Heart left ventricle (tissue), 16 donors: ENCODE data around the gene RNF5. TPM values are rescaled to one million over a fixed set of nuclear protein-coding genes. Genes with fewer than 3 reads are reported as not detected.
A peak's percentile ranks its signal among the peaks of the same experiment; 100 is the strongest.

Experiments used
- ATAC-seq, 4 donors: fragments of 200-7000 bp; cut with Tn5 transposase; one replicate each; pipeline ENCODE4 v1.9.1; 2020 to 2022; ENCODE audit warnings: moderate library complexity in 4 of 4, mild to moderate bottlenecking in 3 of 4, moderate number of reproducible peaks in 1 of 4
- DNase-seq, 5 donors: peaks; one replicate each; pipeline ENCODE4 v3.0.0-alpha.2; 2020
- H3K27ac ChIP-seq, 12 donors: fragments of 200-600 bp; sonication (generic) in 4 of 12; one replicate each; pipeline versions ENCODE4 v1.5.0 to v1.8.0; 2016 to 2022; ENCODE audit warnings: mild to moderate bottlenecking in 2 of 12
- H3K27me3 ChIP-seq, 9 donors: fragments of 200-600 bp; sonication (generic) in 2 of 9; one replicate each; pipeline versions ENCODE4 v1.5.1 to v1.8.0; 2016 to 2022; ENCODE audit warnings: mild to moderate bottlenecking in 3 of 9
- H3K36me3 ChIP-seq, 9 donors: fragments of 200-600 bp; sonication (generic) in 2 of 9; one replicate each; pipeline versions ENCODE4 v1.5.0 to v1.8.0; 2018 to 2022; ENCODE audit warnings: mild to moderate bottlenecking in 2 of 9
- H3K4me1 ChIP-seq, 12 donors: fragments of 200-600 bp; sonication (generic) in 4 of 12; one replicate each; pipeline versions ENCODE4 v1.5.0 to v1.8.0; 2016 to 2022; ENCODE audit warnings: mild to moderate bottlenecking in 3 of 12
- H3K4me3 ChIP-seq, 12 donors: fragments of 200-600 bp; sonication (generic) in 4 of 12; one replicate each; pipeline versions ENCODE4 v1.5.0 to v1.8.0; 2017 to 2022; ENCODE audit warnings: mild to moderate bottlenecking in 9 of 12, moderate library complexity in 4 of 12
- H3K9me3 ChIP-seq, 12 donors: fragments of 200-600 bp; sonication (generic) in 4 of 12; one replicate each; pipeline versions ENCODE4 v1.5.0 to v1.8.0; 2016 to 2022; ENCODE audit warnings: mild to moderate bottlenecking in 1 of 12
- POLR2A ChIP-seq, 2 donors: fragments of 450-650 bp; IDR thresholded peaks; one replicate each; pipeline ENCODE4 v1.6.1; 2017; ENCODE audit warnings: antibody characterized with exemption in 2 of 2, mild to moderate bottlenecking in 2 of 2, moderate library complexity in 2 of 2
- WGBS, 4 donors: extraction: QIAGEN DNeasy Blood & Tissue Kit in 2 of 4; methylation state at CpG; one replicate each; pipeline versions ENCODE4 v1.1.5 to v1.1.7; 2013 to 2018; 5-methylcytosine and 5-hydroxymethylcytosine counted together
- intact Hi-C, 10 donors: fragments of 100-400 bp; cut with DNase I; formaldehyde crosslinking; loops; one replicate each; pipeline versions ENCODE4 v1.11.1 to v1.14.2; 2022
- polyA plus RNA-seq, 2 donors: library from polyadenylated mRNA; stranded (reverse); fragments of 200-250 nt; gene quantifications; one replicate each; pipeline ENCODE4 v1.2.3, GENCODE V29; 2013
- total RNA-seq, 9 donors: library from RNA; depleted of rRNA in 2 of 9; stranded (reverse); fragments of >200 nt in 2 of 9; fragmentation: NEBNext Ultra II Directional in 3 of 9; extraction: Animal tissue kit (Norgen Biotek cat#: 25700) in 3 of 9; gene quantifications; one replicate each; pipeline versions ENCODE4 v1.1.0 to v1.2.4, GENCODE V29; 2016 to 2023
- TF ChIP-seq, protein P1 (sequence below), 12 donors: fragments of 200-600 bp; sonication (generic) in 4 of 12; IDR thresholded peaks; one replicate each; pipeline versions ENCODE4 v1.5.0 to v1.8.0; 2018 to 2022; ENCODE audit warnings: antibody characterized with exemption in 12 of 12, mild to moderate bottlenecking in 5 of 12
- donor health status: ischemic (EF 13 %, LVEDD 7.1; RV severe dilation, severe dysfunction).
- donor health status: healthy with polysubstance abuse.
- donor health status: DM: no; HTN: yes; CAD: no.
- donor health status: DM: no; HTN: no; CAD: no.
- donor health status: ischemic (EF 25% LVEDD 6.9; RV normal size, moderate dysfunction).
- donor health status: ischemic (EF 25% LVEDD 5.7; RV mildly dilated, moderate dysfunction).
- donor health status: healthy.
- donor health status: DM: yes; HTN: yes; CAD: no.
- donor health status: ischemic (EF 35%, LVEDD 5.7; RV mildly dilated, moderate dysfunction).
- donor health status: nonischemic (EF 11% LVEDD 7.7; RV severe dilation, severe dysfunction).
- donor health status: DM: yes; HTN: yes; CAD: no.
- donor health status: PGD.
- donor health status: ischemic (EF 29% LVEDD 5.4; RV normal size, mild dysfunction).
- donor health status: nonischemic (EF 23%, LVEDD 6.1; RV moderate dilation, normal function).

The RNF5 gene
- total and polyA plus RNA-seq, 11 donors, result 62.7 to 136 (median 89.9) TPM

DNA sequence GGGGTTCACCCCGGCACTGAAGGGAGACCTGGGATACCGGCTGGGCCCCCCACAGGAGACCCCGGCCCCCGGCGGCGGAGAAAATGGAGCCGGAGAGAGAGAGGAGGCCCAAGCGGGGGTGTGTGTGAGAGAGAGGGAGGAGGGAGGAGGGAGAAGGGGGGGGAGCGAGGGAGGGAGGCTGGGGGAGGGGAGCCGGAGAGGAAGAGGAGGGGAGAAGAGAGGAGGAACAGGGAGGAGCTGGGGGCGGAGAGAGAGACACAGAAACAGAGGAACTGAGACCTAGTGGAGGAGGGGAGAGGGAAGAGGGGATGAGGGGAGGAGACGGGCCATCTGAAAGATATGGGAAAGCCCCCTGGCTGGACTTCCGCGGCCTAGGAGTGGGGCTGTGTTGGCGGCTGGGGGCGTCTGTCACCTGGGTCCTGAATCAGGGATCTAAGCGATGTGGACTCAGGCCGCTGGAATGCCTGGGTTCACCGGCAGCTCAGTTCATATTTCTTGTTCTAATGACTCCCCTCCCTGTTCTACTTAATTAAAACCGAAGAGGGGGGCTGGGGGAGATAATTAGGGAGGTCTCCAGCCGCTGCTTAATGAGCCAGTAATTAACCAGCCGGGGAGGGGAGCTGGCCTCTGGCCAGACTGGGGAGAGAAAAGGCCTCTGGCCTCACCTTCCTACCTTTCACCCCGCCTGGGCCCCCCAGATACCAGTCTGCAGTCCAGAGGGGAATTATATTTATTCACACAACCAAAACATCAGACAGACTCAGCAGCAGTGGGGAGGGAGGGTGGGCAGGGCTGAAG is 12.0 kb downstream of the RNF5 start, which contains the start of gene PBX2:
Gene PBX2 (minus strand): TSS at position 149 of the 798 bp plus-strand sequence. CDS start 287 bp downstream, outside the sequence.
- Histone ChIP-seq H3K4me1 (peaks cover 0 to 82% (median 60%) of the 10 kb centered on the region in 12 donors), H3K27ac (peak within 1 kb of the TSS; percentile 90 to 100 (median 97)), H3K27me3 (no peaks in the 10 kb centered on the region), H3K9me3 (no peaks in the 10 kb centered on the region), H3K4me3 (peak within 1 kb of the TSS; percentile 59 to 93 (median 80)), H3K36me3 (peaks cover 0 to 27% (median 19%) of the 10 kb centered on the region in 9 donors)
- intact Hi-C loops, result loop anchor here in 3 of 10 donors (5.0 to 10.0 kb wide), 3 partner anchors 63 to 1015 kb away; partner anchors contain the start of genes ATF6B (in 1 of the 3), HSD17B8 (in 1 of the 3), RING1 (in 1 of the 3) and RXRB (in 1 of the 3)
- peak; percentile 91 to 97 (median 95) for DNase-seq
- TF ChIP-seq, protein P1, sequence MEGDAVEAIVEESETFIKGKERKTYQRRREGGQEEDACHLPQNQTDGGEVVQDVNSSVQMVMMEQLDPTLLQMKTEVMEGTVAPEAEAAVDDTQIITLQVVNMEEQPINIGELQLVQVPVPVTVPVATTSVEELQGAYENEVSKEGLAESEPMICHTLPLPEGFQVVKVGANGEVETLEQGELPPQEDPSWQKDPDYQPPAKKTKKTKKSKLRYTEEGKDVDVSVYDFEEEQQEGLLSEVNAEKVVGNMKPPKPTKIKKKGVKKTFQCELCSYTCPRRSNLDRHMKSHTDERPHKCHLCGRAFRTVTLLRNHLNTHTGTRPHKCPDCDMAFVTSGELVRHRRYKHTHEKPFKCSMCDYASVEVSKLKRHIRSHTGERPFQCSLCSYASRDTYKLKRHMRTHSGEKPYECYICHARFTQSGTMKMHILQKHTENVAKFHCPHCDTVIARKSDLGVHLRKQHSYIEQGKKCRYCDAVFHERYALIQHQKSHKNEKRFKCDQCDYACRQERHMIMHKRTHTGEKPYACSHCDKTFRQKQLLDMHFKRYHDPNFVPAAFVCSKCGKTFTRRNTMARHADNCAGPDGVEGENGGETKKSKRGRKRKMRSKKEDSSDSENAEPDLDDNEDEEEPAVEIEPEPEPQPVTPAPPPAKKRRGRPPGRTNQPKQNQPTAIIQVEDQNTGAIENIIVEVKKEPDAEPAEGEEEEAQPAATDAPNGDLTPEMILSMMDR (IDR thresholded peaks at IDR 0.05), result no peak
- peak in 1 of 2 donors; percentile 83 for TF ChIP-seq POLR2A (IDR thresholded peaks at IDR 0.05)
- 2 to 3% (median 3%) methylated on average over 20 to 23 of the region's 23 CpGs for WGBS, 4 donors
- peak; percentile 74 to 84 (median 78) for ATAC-seq

DNA sequence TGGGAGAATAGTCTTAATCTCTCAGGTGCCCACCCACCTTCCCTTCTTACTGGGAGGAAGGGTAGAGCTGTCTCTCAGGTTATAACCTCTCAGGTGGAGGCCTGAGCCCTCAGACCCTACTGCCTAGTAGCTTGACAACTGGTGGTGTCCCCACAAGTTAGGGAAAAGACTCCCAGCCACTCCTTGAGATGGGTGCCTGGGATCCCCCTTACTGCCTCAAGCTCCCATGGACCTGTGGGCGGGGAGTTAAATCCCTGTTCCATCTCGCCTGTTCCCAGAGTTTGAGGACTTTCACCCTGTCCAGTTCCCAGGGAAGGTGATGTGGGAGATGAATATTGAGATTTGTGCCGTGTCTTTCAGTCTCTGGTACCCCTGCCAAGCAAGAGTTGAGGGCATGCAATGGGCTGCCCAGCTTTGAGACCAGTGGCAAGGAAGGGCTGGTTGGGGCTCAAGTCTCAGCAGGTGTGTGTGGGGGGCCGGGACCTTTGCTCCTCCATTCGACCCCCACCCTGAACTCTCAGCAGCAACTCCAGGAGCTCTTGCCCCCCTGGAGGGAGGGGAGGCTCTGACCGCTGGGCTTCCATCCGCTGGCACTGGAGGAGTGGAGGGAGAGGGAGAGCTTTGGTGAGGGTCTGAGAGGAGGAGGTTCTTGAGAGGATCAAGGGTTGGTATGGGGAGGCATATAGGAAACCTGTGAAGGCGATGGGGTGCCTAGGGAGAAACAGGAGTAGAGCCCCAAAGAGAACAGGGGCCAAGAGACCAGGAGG is 12.9 kb downstream of the RNF5 start:
- H3K4me1 ChIP-seq, result peaks cover 0 to 76% (median 57%) of the 10 kb centered on the region in 12 donors
- ATAC-seq, result no peak
- peak overlapping the region; percentile 5 to 93 (median 80) for H3K4me3 ChIP-seq
- no peaks in the 10 kb centered on the region for H3K27me3 ChIP-seq
- no peak for TF ChIP-seq POLR2A (IDR thresholded peaks at IDR 0.05)
- TF ChIP-seq, protein P1 (IDR thresholded peaks at IDR 0.05), result no peak
- H3K27ac ChIP-seq, result peak overlapping the region; percentile 90 to 100 (median 97)
- peak in 2 of 5 donors; percentile 32 to 54 for DNase-seq
- H3K9me3 ChIP-seq, result no peaks in the 10 kb centered on the region
- WGBS, 4 donors, result 79 to 89% (median 82%) methylated on average over 8 of the region's 8 CpGs
- peaks cover 0 to 25% (median 17%) of the 10 kb centered on the region in 9 donors for H3K36me3 ChIP-seq
- intact Hi-C loops, result loop anchor here in 3 of 10 donors (5.0 to 10.0 kb wide), 3 partner anchors 64 to 1014 kb away; partner anchors contain the start of genes ATF6B (in 1 of the 3), HSD17B8 (in 1 of the 3), RING1 (in 1 of the 3) and RXRB (in 1 of the 3)

DNA sequence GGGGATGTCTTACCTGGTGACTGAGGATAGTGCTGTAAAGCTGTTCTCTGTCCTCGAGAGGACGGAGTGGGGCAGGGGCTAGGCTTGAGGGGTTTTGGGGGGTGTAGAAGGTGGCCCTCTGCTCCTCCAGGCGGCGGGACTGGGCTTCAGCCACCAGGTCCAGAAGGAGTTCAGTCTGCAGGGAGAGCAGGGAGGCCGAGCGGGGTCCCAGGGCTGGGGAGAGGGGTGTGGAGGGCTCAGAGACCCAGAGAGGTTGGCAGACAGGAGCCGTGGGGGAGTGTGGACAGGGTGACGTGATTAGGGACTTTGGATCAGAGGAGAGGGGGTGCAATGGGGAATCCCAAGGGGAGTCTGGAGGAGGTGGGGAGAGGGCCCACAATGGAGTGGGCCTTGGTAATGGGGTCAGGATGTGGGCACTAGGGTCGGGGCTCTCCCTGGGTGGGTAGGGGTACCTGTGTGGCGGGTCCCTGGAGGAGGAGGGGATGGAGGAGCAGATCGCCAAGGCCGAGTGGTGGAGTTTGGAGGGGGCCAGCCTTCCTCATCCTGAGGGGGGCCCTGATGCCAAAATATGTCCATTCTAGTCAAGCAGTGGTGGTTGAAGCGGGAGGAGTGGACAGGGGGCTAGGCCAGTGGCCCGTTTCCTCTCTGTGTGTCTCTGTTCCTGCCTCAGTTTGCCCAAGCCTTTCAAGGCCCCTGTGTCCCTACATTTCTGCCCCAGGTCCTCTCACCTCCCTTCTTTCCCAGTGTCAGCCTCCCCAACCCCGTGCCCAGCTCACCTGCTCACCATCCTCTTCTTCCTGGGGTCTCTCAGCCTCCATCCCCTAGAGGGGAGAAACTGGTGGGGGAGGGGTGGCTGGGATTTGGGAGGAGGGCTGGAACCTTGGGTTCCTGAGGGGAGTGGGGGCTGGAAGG is 13.7 kb downstream of the RNF5 start:
- 71 to 82% (median 74%) methylated on average over 15 of the region's 15 CpGs for WGBS, 4 donors
- no peaks in the 10 kb centered on the region for H3K27me3 ChIP-seq
- peaks cover 0 to 17% (median 9%) of the 10 kb centered on the region in 9 donors for H3K36me3 ChIP-seq
- DNase-seq, result peak in 2 of 5 donors; percentile 43 to 66
- no peak for ATAC-seq
- no peaks in the 10 kb centered on the region for H3K9me3 ChIP-seq
- peak overlapping the region; percentile 44 to 100 (median 96) for H3K27ac ChIP-seq
- H3K4me3 ChIP-seq, result peak overlapping the region in 10 of 12 donors; percentile 6 to 93 (median 36)
- peaks cover 3 to 76% (median 53%) of the 10 kb centered on the region in 12 donors for H3K4me1 ChIP-seq
- TF ChIP-seq, protein P1 (IDR thresholded peaks at IDR 0.05), result no peak
- TF ChIP-seq POLR2A (IDR thresholded peaks at IDR 0.05), result no peak
- intact Hi-C loops, result loop anchor here in 3 of 10 donors (5.0 to 10.0 kb wide), 3 partner anchors 65 to 1013 kb away; partner anchors contain the start of genes ATF6B (in 1 of the 3), HSD17B8 (in 1 of the 3), RING1 (in 1 of the 3) and RXRB (in 1 of the 3)
